Measurements from ENCODE around the gene DYSF. TPM values are rescaled to one million over a fixed set of nuclear protein-coding genes. Genes with fewer than 3 reads are reported as not detected.
"Not testable (repeated sequence)": the region's sequence is repeated elsewhere in the genome, so short reads cannot be mapped to it uniquely, and the experiment has no call there.

Gene DYSF
- polyA plus RNA-seq, 1 of the 3 experiments (the other 2 are of a cell fraction) = 0.10 TPM

- H3K9ac ChIP-seq = no peak overlapping the region
- TF ChIP-seq PBX3 (IDR thresholded peaks at IDR 0.05) (no peak), RXRA (IDR thresholded peaks at IDR 0.05; ENCODE audit: borderline replicate concordance, low read depth) (no peak), USF1 (IDR thresholded peaks at IDR 0.05; ENCODE audit: borderline replicate concordance, low read depth) (no peak), EZH2phosphoT487 (IDR thresholded peaks at IDR 0.05; ENCODE audit: borderline replicate concordance, low read depth) (no peak), JUND (IDR thresholded peaks at IDR 0.05) (no peak), SIN3A (IDR thresholded peaks at IDR 0.05; ENCODE audit: borderline replicate concordance, low read depth, low read length) (no peak), MXI1 (IDR thresholded peaks at IDR 0.05; ENCODE audit: low read depth, low read length) (no peak), NRF1 (IDR thresholded peaks at IDR 0.05; ENCODE audit: low read depth, low read length) (no peak), TEAD4 (IDR thresholded peaks at IDR 0.05; ENCODE audit: borderline replicate concordance, insufficient read depth) (no peak), ELF1 (IDR thresholded peaks at IDR 0.05) (no peak), USF2 (IDR thresholded peaks at IDR 0.05; ENCODE audit: borderline replicate concordance, low read depth, low read length) (no peak), FOXJ3 (CRISPR knock-in tag; IDR thresholded peaks at IDR 0.05) (no peak), MEF2A (IDR thresholded peaks at IDR 0.05; ENCODE audit: borderline replicate concordance, low read depth) (no peak), MAX (IDR thresholded peaks at IDR 0.05; ENCODE audit: low read depth) (no peak), FOSL2 (IDR thresholded peaks at IDR 0.05; ENCODE audit: borderline replicate concordance, low read depth) (no peak)
- H3K9me3 ChIP-seq = no peaks in the 10 kb centered on the region
- no peaks in the 10 kb centered on the region for H3K36me3 ChIP-seq (replicated peaks in 1 of 2; ENCODE audit: control insufficient read depth in 1 of 2, insufficient read depth in 2 of 2, low read length in 1 of 2)
- 25% methylated on average over 2 of the region's 2 CpGs for whole genome bisulfite sequencing (ENCODE audit: low lambda C conversion rate)
- H2AFZ ChIP-seq (ENCODE audit: low read depth) = no peak overlapping the region
- no peaks in the 10 kb centered on the region for H4K20me1 ChIP-seq (ENCODE audit: insufficient read depth)
- H3K4me1 ChIP-seq (ENCODE audit: control insufficient read depth in 1 of 2, insufficient read depth in 2 of 2, low read depth in 1 of 2, low read length in 1 of 2) = no peaks in the 10 kb centered on the region
- no peaks in the 10 kb centered on the region for H3K79me2 ChIP-seq (ENCODE audit: insufficient read depth)
- no peak overlapping the region for H3K4me3 ChIP-seq (ENCODE audit: low read depth in 2 of 2, low read length in 1 of 2)
- DNase-seq = no peak
- H3K27me3 ChIP-seq (ENCODE audit: insufficient read depth) = no peaks in the 10 kb centered on the region; the same call in 1 of the 2 replicates
- H3K9me2 ChIP-seq = no peaks in the 10 kb centered on the region
- no peak overlapping the region for H3K27ac ChIP-seq (ENCODE audit: low read depth in 2 of 2, low read length in 1 of 2)
- H3F3A ChIP-seq (replicated peaks; ENCODE audit: insufficient read depth) = no peaks in the 10 kb centered on the region
- ChIA-PET CTCF (interaction anchor here (0.9 to 1.6 kb wide), 2 partner anchors 38 to 495 kb away, joined by 4 read pairs; no protein-coding TSS in a partner anchor), POLR2A (no interaction called here)
- no peak overlapping the region for H3K4me2 ChIP-seq
Observed at GRCh38 chr2:71655498-71655897, 202.1 kb downstream of the DYSF start.

- H3K9me3 ChIP-seq; H3F3A ChIP-seq (replicated peaks; ENCODE audit: insufficient read depth); H4K20me1 ChIP-seq (ENCODE audit: insufficient read depth); DNase-seq; H3K9me2 ChIP-seq; H3K79me2 ChIP-seq (ENCODE audit: insufficient read depth); H3K4me3 ChIP-seq (ENCODE audit: low read depth in 2 of 2, low read length in 1 of 2); H3K27me3 ChIP-seq (ENCODE audit: insufficient read depth); POLR2A ChIA-PET; H3K4me1 ChIP-seq (ENCODE audit: control insufficient read depth in 1 of 2, insufficient read depth in 2 of 2, low read depth in 1 of 2, low read length in 1 of 2); H2AFZ ChIP-seq (ENCODE audit: low read depth); H3K4me2 ChIP-seq; H3K27ac ChIP-seq (ENCODE audit: low read depth in 2 of 2, low read length in 1 of 2); H3K9ac ChIP-seq; H3K36me3 ChIP-seq (replicated peaks in 1 of 2; ENCODE audit: control insufficient read depth in 1 of 2, insufficient read depth in 2 of 2, low read length in 1 of 2); CTCF ChIA-PET: not testable (repeated sequence)
- 37% methylated on average over 2 of the region's 2 CpGs for WGBS (ENCODE audit: low lambda C conversion rate)
Observed at GRCh38 chr2:71658256-71658655, 204.9 kb downstream of the DYSF start.
